IMR-90 (cell line): Measurements from ENCODE around the gene BRD3. TPM values are rescaled to one million over a fixed set of nuclear protein-coding genes. Genes with fewer than 3 reads are reported as not detected.

Source experiments
- ATAC-seq: fragments of 200-7000 bp; cut with Tn5 transposase; 2 replicates; pipeline ENCODE4 v1.9.1; 2020; ENCODE audit warnings: low read depth, mild to moderate bottlenecking, moderate library complexity
- BruUV-seq: library from RNA; stranded (reverse); fragments of 400-500 nt; replicated peaks from 2 replicates; lab custom pipeline; 2021; lab: Mats Ljungman, UMichigan
- CTCF ChIA-PET: fragments of 300-600 bp; formaldehyde crosslinking; extraction: SDS; loops from one replicate; lab custom pipeline; 2021; ENCODE audit warnings: antibody characterized with exemption; lab: Yijun Ruan, JAX
- POLR2A ChIA-PET: fragments of 300-600 bp; sonication (Branson Sonifier 250); formaldehyde crosslinking; loops from one replicate; lab custom pipeline; 2022; ENCODE audit warnings: antibody characterized with exemption; ENCODE audit not compliant: unreplicated experiment; lab: Charles Lee
- DNase-seq: peaks from one replicate; pipeline ENCODE4 v3.0.0; 2013
- H2AFZ ChIP-seq: replicated peaks from 2 replicates; pipeline ENCODE3; 2013; ENCODE audit warnings: low read length, mild to moderate bottlenecking; ENCODE audit not compliant: poor library complexity
- H2AK5ac ChIP-seq: 2 replicates; pipeline ENCODE4 v1.6.1; 2013; ENCODE audit warnings: low read depth, low read length, inconsistent platforms
- H2AK9ac ChIP-seq: replicated peaks from 2 replicates; pipeline ENCODE3; 2013; ENCODE audit warnings: mild to moderate bottlenecking, low read depth, low read length, moderate library complexity; ENCODE audit not compliant: poor library complexity
- H2BK120ac ChIP-seq: 2 replicates; pipeline ENCODE4 v1.6.1; 2013; ENCODE audit warnings: low read depth, low read length, inconsistent platforms
- H2BK15ac ChIP-seq: 3 replicates; pipeline ENCODE4 v1.6.1; 2013; ENCODE audit warnings: low read depth, low read length, inconsistent platforms
- H2BK20ac ChIP-seq: 2 replicates; pipeline ENCODE4 v1.6.1; 2013; ENCODE audit warnings: low read depth, mild to moderate bottlenecking, inconsistent platforms, low read length, moderate library complexity
- H2BK5ac ChIP-seq: 2 replicates; pipeline ENCODE4 v1.6.1; 2013; ENCODE audit warnings: mild to moderate bottlenecking, low read depth, low read length, inconsistent platforms; ENCODE audit not compliant: poor library complexity, severe bottlenecking
- H3K14ac ChIP-seq: replicated peaks from 2 replicates; pipeline ENCODE4 v1.6.1; 2013; ENCODE audit warnings: low read depth, low read length, inconsistent platforms
- H3K18ac ChIP-seq: 2 replicates; pipeline ENCODE4 v1.6.1; 2013; ENCODE audit warnings: low read depth, low read length, control low read depth
- H3K23ac ChIP-seq: 2 replicates; pipeline ENCODE4 v1.6.1; 2013; ENCODE audit warnings: low read depth, low read length, inconsistent platforms
- H3K27ac ChIP-seq: 2 replicates; pipeline ENCODE4 v1.5.1; 2013; ENCODE audit warnings: mild to moderate bottlenecking, control low read depth, low read length; ENCODE audit not compliant: insufficient read depth
- H3K27me3 ChIP-seq: 2 replicates; pipeline ENCODE4 v1.6.1; 2013; ENCODE audit warnings: low read length; ENCODE audit not compliant: control insufficient read depth, insufficient read depth
- H3K36me3 ChIP-seq: 2 replicates; pipeline ENCODE4 v1.6.1; 2013; ENCODE audit warnings: low read length, mixed read lengths; ENCODE audit not compliant: control insufficient read depth, insufficient read depth
- H3K4ac ChIP-seq: 2 replicates; pipeline ENCODE4 v1.6.1; 2013; ENCODE audit warnings: low read depth, low read length, inconsistent platforms
- H3K4me1 ChIP-seq: 2 replicates; pipeline ENCODE4 v1.6.1; 2013; ENCODE audit warnings: low read length, mixed read lengths; ENCODE audit not compliant: control insufficient read depth, insufficient read depth
- H3K4me2 ChIP-seq: 2 replicates; pipeline ENCODE4 v1.6.1; 2013; ENCODE audit warnings: low read depth, mild to moderate bottlenecking, control low read depth, low read length, moderate library complexity
- H3K4me3 ChIP-seq: 2 replicates; pipeline ENCODE4 v1.5.1; 2013; ENCODE audit warnings: low read depth, mild to moderate bottlenecking, control low read depth, low read length, moderate library complexity; ENCODE audit not compliant: insufficient read depth
- H3K56ac ChIP-seq: 2 replicates; pipeline ENCODE4 v1.6.1; 2013; ENCODE audit warnings: low read length, inconsistent platforms; ENCODE audit not compliant: insufficient read depth; ENCODE audit errors: extremely low read depth
- H3K79me1 ChIP-seq, 2 experiments: 2 replicates each; pipeline ENCODE4 v1.6.1; 2013; ENCODE audit warnings: low read length in 2 of 2, inconsistent platforms in 1 of 2, low read depth in 1 of 2
- H3K9ac ChIP-seq: 2 replicates; pipeline ENCODE4 v1.6.1; 2013; ENCODE audit warnings: low read depth, low read length, control low read depth
- H3K9me1 ChIP-seq: 2 replicates; pipeline ENCODE4 v1.6.1; 2013; ENCODE audit warnings: low read length, inconsistent platforms; ENCODE audit not compliant: insufficient read depth
- H3K9me3 ChIP-seq: 2 replicates; pipeline ENCODE4 v1.6.1; 2013; ENCODE audit warnings: low read length; ENCODE audit not compliant: control insufficient read depth, insufficient read depth
- H4K20me1 ChIP-seq: 2 replicates; pipeline ENCODE4 v1.6.1; 2013; ENCODE audit warnings: low read length, inconsistent platforms; ENCODE audit not compliant: insufficient read depth
- H4K5ac ChIP-seq: 2 replicates; pipeline ENCODE4 v1.6.1; 2013; ENCODE audit warnings: mild to moderate bottlenecking, low read depth, low read length, control low read depth
- H4K8ac ChIP-seq, 2 experiments: 2 replicates each; pipeline ENCODE4 v1.6.1; 2013; ENCODE audit warnings: low read depth in 2 of 2, low read length in 2 of 2, control low read depth in 1 of 2, inconsistent platforms in 1 of 2
- H4K91ac ChIP-seq: 2 replicates; pipeline ENCODE4 v1.6.1; 2013; ENCODE audit warnings: low read depth, low read length, inconsistent platforms; ENCODE audit not compliant: insufficient read depth
- BHLHE40 ChIP-seq: fragments of 150-350 bp; IDR thresholded peaks from 2 replicates; pipeline ENCODE4 v1.6.1; 2016; ENCODE audit warnings: mild to moderate bottlenecking, low read depth, low read length
- CHD1 ChIP-seq: IDR thresholded peaks from 2 replicates; pipeline ENCODE4 v1.6.1; 2012; ENCODE audit warnings: low read depth, low read length, improper control_type of control experiment
- MAFK ChIP-seq: IDR thresholded peaks from 2 replicates; pipeline ENCODE4 v1.6.1; 2012; ENCODE audit warnings: low read depth, low read length, improper control_type of control experiment
- MAZ ChIP-seq: IDR thresholded peaks from 2 replicates; pipeline ENCODE4 v1.6.1; 2012; ENCODE audit warnings: low read depth, mild to moderate bottlenecking, low read length, improper control_type of control experiment, moderate library complexity, borderline replicate concordance
- MXI1 ChIP-seq: IDR thresholded peaks from 2 replicates; pipeline ENCODE4 v1.6.1; 2012; ENCODE audit warnings: low read depth, mild to moderate bottlenecking, low read length, moderate library complexity, borderline replicate concordance
- NFE2L2 ChIP-seq: fragments of 150-350 bp; IDR thresholded peaks from 2 replicates; pipeline ENCODE4 v1.6.1; 2016; ENCODE audit warnings: low read depth, mild to moderate bottlenecking, low read length
- POLR2A ChIP-seq: IDR thresholded peaks from 2 replicates; pipeline ENCODE4 v1.6.1; 2012; ENCODE audit warnings: mild to moderate bottlenecking, low read depth, low read length
- RCOR1 ChIP-seq: IDR thresholded peaks from 2 replicates; pipeline ENCODE4 v1.6.1; 2012; ENCODE audit warnings: mild to moderate bottlenecking, low read length, improper control_type of control experiment; ENCODE audit not compliant: insufficient replicate concordance
- RFX5 ChIP-seq: IDR thresholded peaks from 2 replicates; pipeline ENCODE4 v1.8.0; 2012; ENCODE audit warnings: low read depth, mild to moderate bottlenecking, low read length, moderate library complexity
- SMC3 ChIP-seq: fragments of 150-350 bp; IDR thresholded peaks from 2 replicates; pipeline ENCODE4 v1.6.1; 2016; ENCODE audit warnings: low read depth, mild to moderate bottlenecking, antibody characterized with exemption, low read length, moderate library complexity
- WGBS, 2 experiments: methylation state at CpG; one replicate each; pipeline versions ENCODE4 v1.1.5 to v1.1.7; 2013; ENCODE audit warnings: missing lambda C conversion rate in 2 of 2; ENCODE audit not compliant: insufficient read length in 1 of 2; ENCODE audit errors: extremely low coverage in 2 of 2; 5-methylcytosine and 5-hydroxymethylcytosine counted together
- dilution Hi-C: fragments of 300-500 bp; cut with HindIII; formaldehyde crosslinking; loops from one replicate; pipeline ENCODE4 v1.14.3; 2018; ENCODE audit warnings: low sequenced_read_pairs; ENCODE audit not compliant: unreplicated experiment
- in situ Hi-C: fragments of 300-500 bp; cut with MboI; formaldehyde crosslinking; loops from 3 replicates; pipeline ENCODE4 v1.14.3; 2019; ENCODE audit warnings: low sequenced_read_pairs, inconsistent platforms, mixed read lengths
- intact Hi-C: fragments of 100-400 bp; cut with micrococcal nuclease; formaldehyde crosslinking; loops from 2 replicates; pipeline ENCODE4 v1.10.0; 2022
- polyA plus RNA-seq, 3 experiments: library from polyadenylated mRNA; depleted of rRNA; stranded (reverse); fragments of >200 nt; gene quantifications; 2 replicates each; pipeline ENCODE4 v1.2.3, GENCODE V29; 2012; ENCODE audit warnings: low replicate concordance in 1 of 3
- total RNA-seq: library from RNA; depleted of rRNA; stranded (reverse); fragments of >200 nt; gene quantifications from 2 replicates; pipeline ENCODE4 v1.2.3, GENCODE V29; 2012
- TF ChIP-seq, protein P1 (sequence below): fragments of 150-350 bp; IDR thresholded peaks from 2 replicates; pipeline ENCODE4 v1.6.1; 2017; ENCODE audit warnings: mild to moderate bottlenecking, antibody characterized with exemption, low read length, low read depth

The BRD3 gene
- total and polyA plus RNA-seq, 2 of the 4 experiments (the other 2 are of a cell fraction): 2.2 to 7.1 TPM

DNA sequence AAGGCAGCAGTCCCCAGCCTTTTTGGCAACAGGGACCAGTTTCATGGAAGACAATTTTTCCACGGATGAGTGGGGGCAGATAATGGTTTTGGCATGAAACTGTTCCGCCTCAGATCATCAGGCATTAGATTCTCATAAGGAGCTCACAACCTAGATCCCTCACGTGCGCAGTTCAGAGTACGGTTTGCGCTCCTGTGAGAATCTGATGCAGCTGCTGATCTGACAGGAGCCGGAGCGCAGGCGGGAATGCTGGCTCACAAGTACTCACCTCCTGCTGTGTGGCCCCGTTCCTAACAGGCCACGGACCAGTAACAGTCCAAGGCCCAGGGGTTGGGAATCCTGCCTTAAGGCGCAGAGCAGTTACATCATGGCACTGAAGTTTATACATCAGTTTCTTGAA, 3.3 kb upstream of the BRD3 start:
- no peaks in the 10 kb centered on the region for H3K9me1 ChIP-seq
- in situ Hi-C loops: no loop called here
- ChIA-PET CTCF (no interaction called here), POLR2A (no interaction called here)
- no peak overlapping the region for H3K4me3 ChIP-seq
- intact Hi-C loops: no loop called here
- TF ChIP-seq RFX5 (no peak), SMC3 (no peak), MAFK (no peak), NFE2L2 (no peak), MXI1 (no peak), CHD1 (no peak), RCOR1 (no peak), POLR2A (no peak), BHLHE40 (no peak), MAZ (no peak)
- TF ChIP-seq, protein P1, sequence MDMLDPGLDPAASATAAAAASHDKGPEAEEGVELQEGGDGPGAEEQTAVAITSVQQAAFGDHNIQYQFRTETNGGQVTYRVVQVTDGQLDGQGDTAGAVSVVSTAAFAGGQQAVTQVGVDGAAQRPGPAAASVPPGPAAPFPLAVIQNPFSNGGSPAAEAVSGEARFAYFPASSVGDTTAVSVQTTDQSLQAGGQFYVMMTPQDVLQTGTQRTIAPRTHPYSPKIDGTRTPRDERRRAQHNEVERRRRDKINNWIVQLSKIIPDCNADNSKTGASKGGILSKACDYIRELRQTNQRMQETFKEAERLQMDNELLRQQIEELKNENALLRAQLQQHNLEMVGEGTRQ: no peak
- dilution Hi-C loops: no loop called here
- H3K23ac ChIP-seq: no peak overlapping the region
- no peak for DNase-seq
- H3K9ac ChIP-seq: no peak overlapping the region
- H3K4ac ChIP-seq: no peak overlapping the region
- no peak overlapping the region for H2AK5ac ChIP-seq
- H4K8ac ChIP-seq: no peak overlapping the region
- H3K9me3 ChIP-seq: 0 out of 2 replicates have a peak, but pooled peaks cover 2% of the 10 kb centered on the region
- no peak overlapping the region for H3K18ac ChIP-seq
- peaks cover 36% of the 10 kb centered on the region for H3K27me3 ChIP-seq
- no TSS peak for BruUV-seq
- no peak overlapping the region for H2BK15ac ChIP-seq
- H3K79me1 ChIP-seq: peaks cover 8 to 9% of the 10 kb centered on the region in 2 experiments; a peak in 3 of 4 replicates
- H4K20me1 ChIP-seq: peaks cover 7% of the 10 kb centered on the region
- ATAC-seq: no peak
- no peak overlapping the region for H3K27ac ChIP-seq
- no peak overlapping the region for H4K91ac ChIP-seq
- H4K5ac ChIP-seq: no peak overlapping the region
- H2BK5ac ChIP-seq: no peak overlapping the region
- H3K4me1 ChIP-seq: peaks cover under 1% of the 10 kb centered on the region
- H2BK20ac ChIP-seq: no peak overlapping the region
- no peak overlapping the region for H3K4me2 ChIP-seq
- no peak overlapping the region for H3K14ac ChIP-seq
- H2AK9ac ChIP-seq: no peak overlapping the region
- no peaks in the 10 kb centered on the region for H3K36me3 ChIP-seq
- H3K56ac ChIP-seq: no peak overlapping the region
- H2BK120ac ChIP-seq: no peak overlapping the region
- H2AFZ ChIP-seq: no peak overlapping the region
- WGBS, 2 experiments: 83% methylated on average over 9 of the region's 12 CpGs; no CpG with 5 or more reads in 1 of the 2 experiments
